SK-N-SH (cell line): ENCODE results near the gene MCEMP1. TPM values are rescaled to one million over a fixed set of nuclear protein-coding genes. Genes with fewer than 3 reads are reported as not detected.

ENCODE experiments used
- CTCF ChIA-PET: fragments of 300-600, 350-600 bp; formaldehyde crosslinking; extraction: SDS; loops from one replicate; lab custom pipeline; 2021; lab: Yijun Ruan, JAX
- POLR2A ChIA-PET: fragments of 350-600 bp; sonication (Branson Sonifier 250); formaldehyde crosslinking; extraction: SDS; loops from one replicate; lab custom pipeline; 2020; ENCODE audit warnings: antibody characterized with exemption, inconsistent platforms; lab: Yijun Ruan, JAX
- DNase-seq: peaks from one replicate; pipeline ENCODE4 v3.0.0; 2012
- H2AFZ ChIP-seq: fragments of 200-600 bp; sonication (generic); 2 replicates; pipeline ENCODE4 v1.8.1; 2016; ENCODE audit warnings: antibody characterized with exemption, mild to moderate bottlenecking, low read depth
- H3F3A ChIP-seq: fragments of 200-600 bp; sonication (generic); replicated peaks from 2 replicates; pipeline ENCODE3; 2016; ENCODE audit warnings: antibody characterized with exemption, mild to moderate bottlenecking; ENCODE audit not compliant: insufficient read depth
- H3K27ac ChIP-seq, 2 experiments: fragments of 200-500 bp in 1 of 2; fragments of 200-600 bp in 1 of 2; sonication (Bioruptor generic) in 1 of 2; sonication (generic), shearing (Covaris generic) in 1 of 2; 2 replicates each; pipeline versions ENCODE4 v1.5.1 to v1.6.1; 2014 to 2016; ENCODE audit warnings: low read depth in 2 of 2, inconsistent platforms in 1 of 2, low read length in 1 of 2, mild to moderate bottlenecking in 1 of 2, mixed read lengths in 1 of 2
- H3K27me3 ChIP-seq: fragments of 200-600 bp; sonication (generic), shearing (Covaris generic); 2 replicates; pipeline ENCODE4 v1.6.1; 2016; ENCODE audit warnings: mixed run types; ENCODE audit not compliant: insufficient read depth
- H3K36me3 ChIP-seq, 2 experiments: fragments of 200-500 bp in 1 of 2; fragments of 200-600 bp in 1 of 2; sonication (Bioruptor generic) in 1 of 2; sonication (generic) in 1 of 2; replicated peaks in 1 of 2; 2 replicates each; pipeline versions ENCODE3 to v1.5.1; 2014 to 2016; ENCODE audit warnings: low read length in 1 of 2, mild to moderate bottlenecking in 1 of 2; ENCODE audit not compliant: insufficient read depth in 2 of 2, control insufficient read depth in 1 of 2
- H3K4me1 ChIP-seq, 2 experiments: fragments of 200-500 bp in 1 of 2; fragments of 200-600 bp in 1 of 2; sonication (Bioruptor generic) in 1 of 2; sonication (generic), shearing (Covaris generic) in 1 of 2; 2 replicates each; pipeline versions ENCODE4 v1.5.1 to v1.6.1; 2014 to 2016; ENCODE audit warnings: low read depth in 1 of 2, low read length in 1 of 2, mixed run types in 1 of 2; ENCODE audit not compliant: insufficient read depth in 2 of 2, control insufficient read depth in 1 of 2
- H3K4me2 ChIP-seq: fragments of 200-600 bp; sonication (generic), shearing (Covaris generic); 2 replicates; pipeline ENCODE4 v1.6.1; 2017; ENCODE audit warnings: mixed run types
- H3K4me3 ChIP-seq, 2 experiments: fragments of 200-500 bp in 1 of 2; fragments of 200-600 bp in 1 of 2; sonication (Bioruptor generic) in 1 of 2; sonication (generic), shearing (Covaris generic) in 1 of 2; 2 replicates each; pipeline versions ENCODE4 v1.5.1 to v1.8.1; 2014 to 2016; ENCODE audit warnings: low read depth in 2 of 2, inconsistent platforms in 1 of 2, low read length in 1 of 2, mild to moderate bottlenecking in 1 of 2, mixed read lengths in 1 of 2, moderate library complexity in 1 of 2
- H3K79me2 ChIP-seq: fragments of 200-600 bp; sonication (generic); 2 replicates; pipeline ENCODE4 v1.8.1; 2017; ENCODE audit warnings: mild to moderate bottlenecking; ENCODE audit not compliant: insufficient read depth
- H3K9ac ChIP-seq: fragments of 200-600 bp; sonication (generic); 2 replicates; pipeline ENCODE4 v1.6.1; 2017; ENCODE audit warnings: mixed run types
- H3K9me2 ChIP-seq: fragments of 200-600 bp; sonication (generic); 2 replicates; pipeline ENCODE4 v1.6.1; 2017; ENCODE audit warnings: mixed run types
- H3K9me3 ChIP-seq: fragments of 200-600 bp; sonication (generic); 2 replicates; pipeline ENCODE4 v1.6.1; 2017; ENCODE audit warnings: mixed run types, mild to moderate bottlenecking, moderate library complexity
- H4K20me1 ChIP-seq: fragments of 200-600 bp; sonication (generic); 2 replicates; pipeline ENCODE4 v1.6.1; 2017; ENCODE audit warnings: mild to moderate bottlenecking, mixed run types; ENCODE audit not compliant: insufficient read depth
- FOSL2 ChIP-seq: IDR thresholded peaks from 2 replicates; pipeline ENCODE4 v1.4.0; 2012; ENCODE audit warnings: low read depth, mild to moderate bottlenecking, moderate library complexity, borderline replicate concordance
- FOXJ3 ChIP-seq: sonication (generic); formaldehyde crosslinking; IDR thresholded peaks from 2 replicates; pipeline ENCODE4 v1.5.1; 2020; ENCODE audit warnings: mild to moderate bottlenecking, missing genetic modification reagents
- IRF3 ChIP-seq: fragments of 150-350 bp; IDR thresholded peaks from 2 replicates; pipeline ENCODE4 v1.6.1; 2016; ENCODE audit warnings: mild to moderate bottlenecking, low read depth, low read length
- JUND ChIP-seq: IDR thresholded peaks from 2 replicates; pipeline ENCODE4 v1.4.0; 2012
- MEF2A ChIP-seq: IDR thresholded peaks from 2 replicates; pipeline ENCODE4 v1.4.0; 2012; ENCODE audit warnings: low read depth, borderline replicate concordance
- RXRA ChIP-seq: IDR thresholded peaks from 2 replicates; pipeline ENCODE4 v1.4.0; 2012; ENCODE audit warnings: low read depth, mild to moderate bottlenecking, borderline replicate concordance
- SIN3A ChIP-seq: IDR thresholded peaks from 2 replicates; pipeline ENCODE4 v1.6.1; 2012; ENCODE audit warnings: low read depth, mild to moderate bottlenecking, low read length, moderate library complexity, borderline replicate concordance
- SMC3 ChIP-seq: IDR thresholded peaks from 2 replicates; pipeline ENCODE4 v1.6.1; 2012; ENCODE audit warnings: low read depth, low read length, improper control_type of control experiment
- TAF1 ChIP-seq: IDR thresholded peaks from 2 replicates; pipeline ENCODE4 v1.6.1; 2012; ENCODE audit warnings: low read depth, mild to moderate bottlenecking, low read length, moderate library complexity, borderline replicate concordance
- TEAD4 ChIP-seq: IDR thresholded peaks from 2 replicates; pipeline ENCODE4 v1.4.0; 2012; ENCODE audit warnings: mild to moderate bottlenecking, borderline replicate concordance; ENCODE audit not compliant: insufficient read depth
- ZBTB33 ChIP-seq: IDR thresholded peaks from 2 replicates; pipeline ENCODE4 v1.4.0; 2012; ENCODE audit warnings: low read depth, borderline replicate concordance
- WGBS: methylation state at CpG from one replicate; pipeline ENCODE4 v1.1.6; 2017; ENCODE audit warnings: low lambda C conversion rate; 5-methylcytosine and 5-hydroxymethylcytosine counted together
- polyA plus RNA-seq, 3 experiments: library from polyadenylated mRNA; depleted of rRNA; stranded (reverse); fragments of >200 nt; gene quantifications; 2 replicates each; pipeline ENCODE4 v1.2.3, GENCODE V29; 2012
- TF ChIP-seq, protein P1 (sequence below): IDR thresholded peaks from 2 replicates; pipeline ENCODE4; 2012
- TF ChIP-seq, protein P2 (sequence below): IDR thresholded peaks from 2 replicates; pipeline ENCODE4 v1.6.1; 2012; ENCODE audit warnings: mild to moderate bottlenecking, low read depth, low read length, moderate library complexity

MCEMP1 gene
- polyA plus RNA-seq, 1 of the 3 experiments (the other 2 are of a cell fraction), result not detected

GRCh38 chr19:7654401-7654800, 22.5 kb upstream of the MCEMP1 start:
- TF ChIP-seq, protein P1, sequence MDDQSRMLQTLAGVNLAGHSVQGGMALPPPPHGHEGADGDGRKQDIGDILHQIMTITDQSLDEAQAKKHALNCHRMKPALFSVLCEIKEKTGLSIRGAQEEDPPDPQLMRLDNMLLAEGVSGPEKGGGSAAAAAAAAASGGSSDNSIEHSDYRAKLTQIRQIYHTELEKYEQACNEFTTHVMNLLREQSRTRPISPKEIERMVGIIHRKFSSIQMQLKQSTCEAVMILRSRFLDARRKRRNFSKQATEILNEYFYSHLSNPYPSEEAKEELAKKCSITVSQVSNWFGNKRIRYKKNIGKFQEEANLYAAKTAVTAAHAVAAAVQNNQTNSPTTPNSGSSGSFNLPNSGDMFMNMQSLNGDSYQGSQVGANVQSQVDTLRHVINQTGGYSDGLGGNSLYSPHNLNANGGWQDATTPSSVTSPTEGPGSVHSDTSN, result no peak
- TF ChIP-seq, protein P2, sequence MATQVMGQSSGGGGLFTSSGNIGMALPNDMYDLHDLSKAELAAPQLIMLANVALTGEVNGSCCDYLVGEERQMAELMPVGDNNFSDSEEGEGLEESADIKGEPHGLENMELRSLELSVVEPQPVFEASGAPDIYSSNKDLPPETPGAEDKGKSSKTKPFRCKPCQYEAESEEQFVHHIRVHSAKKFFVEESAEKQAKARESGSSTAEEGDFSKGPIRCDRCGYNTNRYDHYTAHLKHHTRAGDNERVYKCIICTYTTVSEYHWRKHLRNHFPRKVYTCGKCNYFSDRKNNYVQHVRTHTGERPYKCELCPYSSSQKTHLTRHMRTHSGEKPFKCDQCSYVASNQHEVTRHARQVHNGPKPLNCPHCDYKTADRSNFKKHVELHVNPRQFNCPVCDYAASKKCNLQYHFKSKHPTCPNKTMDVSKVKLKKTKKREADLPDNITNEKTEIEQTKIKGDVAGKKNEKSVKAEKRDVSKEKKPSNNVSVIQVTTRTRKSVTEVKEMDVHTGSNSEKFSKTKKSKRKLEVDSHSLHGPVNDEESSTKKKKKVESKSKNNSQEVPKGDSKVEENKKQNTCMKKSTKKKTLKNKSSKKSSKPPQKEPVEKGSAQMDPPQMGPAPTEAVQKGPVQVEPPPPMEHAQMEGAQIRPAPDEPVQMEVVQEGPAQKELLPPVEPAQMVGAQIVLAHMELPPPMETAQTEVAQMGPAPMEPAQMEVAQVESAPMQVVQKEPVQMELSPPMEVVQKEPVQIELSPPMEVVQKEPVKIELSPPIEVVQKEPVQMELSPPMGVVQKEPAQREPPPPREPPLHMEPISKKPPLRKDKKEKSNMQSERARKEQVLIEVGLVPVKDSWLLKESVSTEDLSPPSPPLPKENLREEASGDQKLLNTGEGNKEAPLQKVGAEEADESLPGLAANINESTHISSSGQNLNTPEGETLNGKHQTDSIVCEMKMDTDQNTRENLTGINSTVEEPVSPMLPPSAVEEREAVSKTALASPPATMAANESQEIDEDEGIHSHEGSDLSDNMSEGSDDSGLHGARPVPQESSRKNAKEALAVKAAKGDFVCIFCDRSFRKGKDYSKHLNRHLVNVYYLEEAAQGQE, result no peak
- no peak overlapping the region for H3K27ac ChIP-seq
- no peak overlapping the region for H2AFZ ChIP-seq
- no peaks in the 10 kb centered on the region for H3K9me2 ChIP-seq
- ChIA-PET POLR2A (no interaction called here), CTCF (interaction anchor here (3.1 to 5.2 kb wide), 3 partner anchors 26 to 146 kb away, joined by 13 to 25 read pairs (median 17); partner anchors contain the start of gene TRAPPC5)
- H3K9me3 ChIP-seq, result no peaks in the 10 kb centered on the region
- no peak overlapping the region for H3K9ac ChIP-seq
- H3K4me2 ChIP-seq, result no peak overlapping the region
- no peaks in the 10 kb centered on the region for H3F3A ChIP-seq
- no peak overlapping the region for H3K4me3 ChIP-seq
- H3K27me3 ChIP-seq, result peaks cover 20% of the 10 kb centered on the region
- H4K20me1 ChIP-seq, result no peaks in the 10 kb centered on the region
- H3K79me2 ChIP-seq, result no peaks in the 10 kb centered on the region
- WGBS, result 12% methylated on average over 8 of the region's 8 CpGs
- H3K4me1 ChIP-seq, result peaks cover 0 to 3% of the 10 kb centered on the region in 2 experiments; a peak in 1 of 4 replicates
- no peak for DNase-seq
- H3K36me3 ChIP-seq, result no peaks in the 10 kb centered on the region

GRCh38 chr19:7655581-7655980, 21.3 kb upstream of the MCEMP1 start:
- Histone ChIP-seq H3K79me2 (no peaks in the 10 kb centered on the region), H3K4me2 (no peak overlapping the region), H3K9me3 (no peaks in the 10 kb centered on the region), H4K20me1 (no peaks in the 10 kb centered on the region), H3F3A (no peaks in the 10 kb centered on the region), H2AFZ (no peak overlapping the region), H3K36me3 (no peaks in the 10 kb centered on the region), H3K4me3 (no peak overlapping the region), H3K27me3 (peaks cover 14% of the 10 kb centered on the region), H3K4me1 (peaks cover 0 to 3% of the 10 kb centered on the region in 2 experiments; a peak in 1 of 4 replicates), H3K27ac (no peak overlapping the region), H3K9ac (no peak overlapping the region), H3K9me2 (no peaks in the 10 kb centered on the region)
- ChIA-PET POLR2A (no interaction called here), CTCF (interaction anchor here (2.9 to 3.6 kb wide), 3 partner anchors 25 to 144 kb away, joined by 13 to 17 read pairs (median 13); partner anchors contain the start of gene TRAPPC5)
- 34% methylated on average over 8 of the region's 8 CpGs for WGBS
- no peak for DNase-seq
- TF ChIP-seq SMC3, result no peak
- TF ChIP-seq TAF1, result no peak
- TF ChIP-seq SIN3A, result no peak
- no peak for TF ChIP-seq ZBTB33
- no peak for TF ChIP-seq MEF2A
- no peak for TF ChIP-seq FOSL2
- no peak for TF ChIP-seq TEAD4
- no peak for TF ChIP-seq IRF3
- TF ChIP-seq, protein P1, result no peak
- TF ChIP-seq JUND, result no peak
- TF ChIP-seq FOXJ3, result no peak
- TF ChIP-seq RXRA, result no peak
